Measurements from ENCODE around the gene ATP10A.
A peak's percentile ranks its signal among the peaks of the same experiment; 100 is the strongest.
"Not testable (repeated sequence)": the region's sequence is repeated elsewhere in the genome, so short reads cannot be mapped to it uniquely, and the experiment has no call there.

The ATP10A gene

GRCh38 chr15:25859838-25860645 is 3.1 kb downstream of the ATP10A start:
- DNase-seq (ENCODE audit: low read depth): no peak

GRCh38 chr15:25858952-25859760 is 4.0 kb downstream of the ATP10A start:
- no peak for DNase-seq (ENCODE audit: low read depth)

GRCh38 chr15:25856059-25856458 is 7.1 kb downstream of the ATP10A start:
- DNase-seq (ENCODE audit: low read depth): not testable (repeated sequence)

- no peak for DNase-seq (ENCODE audit: low read depth)
Observed at GRCh38 chr15:25852661-25853524, 10.2 kb downstream of the ATP10A start.

GRCh38 chr15:25852027-25852426 is 11.1 kb downstream of the ATP10A start:
- DNase-seq (ENCODE audit: low read depth): no peak

- peak; percentile 50 for DNase-seq (ENCODE audit: low read depth)
Observed at GRCh38 chr15:25850154-25851111, 12.7 kb downstream of the ATP10A start.

GRCh38 chr15:25849157-25849921 is 13.8 kb downstream of the ATP10A start:
- DNase-seq (ENCODE audit: low read depth): no peak

GRCh38 chr15:25848784-25849156 is 14.4 kb downstream of the ATP10A start:
- no peak for DNase-seq (ENCODE audit: low read depth)

- DNase-seq (ENCODE audit: low read depth): no peak
Observed at GRCh38 chr15:25848325-25848724, 14.8 kb downstream of the ATP10A start.

GRCh38 chr15:25847051-25847450 is 16.1 kb downstream of the ATP10A start:
- DNase-seq (ENCODE audit: low read depth): no peak

GRCh38 chr15:25846377-25846776 is 16.8 kb downstream of the ATP10A start:
- peak; percentile 39 for DNase-seq (ENCODE audit: low read depth)

- DNase-seq (ENCODE audit: low read depth): no peak
Observed at GRCh38 chr15:25844981-25845680, 18.0 kb downstream of the ATP10A start.

GRCh38 chr15:25844542-25844941 is 18.6 kb downstream of the ATP10A start:
- no peak for DNase-seq (ENCODE audit: low read depth)

- DNase-seq (ENCODE audit: low read depth): no peak
Observed at GRCh38 chr15:25844076-25844475, 19.1 kb downstream of the ATP10A start.

- DNase-seq (ENCODE audit: low read depth): no peak
Observed at GRCh38 chr15:25839638-25840156, 23.4 kb downstream of the ATP10A start.

GRCh38 chr15:25838871-25839195 is 24.3 kb downstream of the ATP10A start:
- no peak for DNase-seq (ENCODE audit: low read depth)

GRCh38 chr15:25838191-25838870 is 24.8 kb downstream of the ATP10A start:
- no peak for DNase-seq (ENCODE audit: low read depth)

- no peak for DNase-seq (ENCODE audit: low read depth)
Observed at GRCh38 chr15:25832158-25832557, 31.0 kb downstream of the ATP10A start.

GRCh38 chr15:25830844-25831451 is 32.2 kb downstream of the ATP10A start:
- no peak for DNase-seq (ENCODE audit: low read depth)

Measured in activated gamma-delta T cell treated with anti-CD3 and anti-CD28 coated beads, Interleukin-2, amount 50 U/mL, for 16 hours (primary cell).